GM23248 (cell line): Measurements from ENCODE around the gene RCOR1.

Experiments used
- EZH2 ChIP-seq: fragments of 200-600 bp; sonication (generic); IDR thresholded peaks from 2 replicates; pipeline ENCODE4 v1.6.1; 2018; ENCODE audit warnings: antibody characterized with exemption, mild to moderate bottlenecking; ENCODE audit not compliant: insufficient read depth, poor library complexity, severe bottlenecking
- EZH2phosphoT487 ChIP-seq: fragments of 200-600 bp; sonication (generic); IDR thresholded peaks from 2 replicates; pipeline ENCODE4 v1.6.1; 2018; ENCODE audit warnings: antibody characterized with exemption, moderate library complexity, mild to moderate bottlenecking, low read depth; ENCODE audit not compliant: insufficient read depth

GRCh38 chr14:102693006-102693755, 100.7 kb downstream of the RCOR1 start:
- no peak for TF ChIP-seq EZH2
- TF ChIP-seq EZH2phosphoT487 = no peak
